H1 (cell line): ENCODE data around the gene ATG5. TPM values are rescaled to one million over a fixed set of nuclear protein-coding genes. Genes with fewer than 3 reads are reported as not detected.

Source experiments
- BRCA1 ChIP-seq: IDR thresholded peaks from 2 replicates; pipeline ENCODE4 v1.6.1; 2012; ENCODE audit warnings: low read depth, low read length, improper control_type of control experiment
- CEBPB ChIP-seq: IDR thresholded peaks from 2 replicates; pipeline ENCODE4 v1.6.1; 2012; ENCODE audit warnings: low read depth, low read length
- KDM5A ChIP-seq: fragments of 200-600 bp; IDR thresholded peaks from 2 replicates; pipeline ENCODE4 v1.7.1; 2012; ENCODE audit warnings: mild to moderate bottlenecking, low read length, inconsistent platforms, mixed read lengths
- NANOG ChIP-seq: IDR thresholded peaks from 2 replicates; pipeline ENCODE4 v1.6.1; 2011; ENCODE audit warnings: low read length, low read depth, mild to moderate bottlenecking, inconsistent platforms; ENCODE audit not compliant: insufficient read depth, poor library complexity, severe bottlenecking
- RAD21 ChIP-seq, 2 experiments: IDR thresholded peaks in 1 of 2; conservative IDR thresholded peaks in 1 of 2; 2 replicates each; pipeline ENCODE4 v1.6.1; 2011; ENCODE audit warnings: low read depth in 2 of 2, low read length in 2 of 2, improper control_type of control experiment in 1 of 2, inconsistent platforms in 1 of 2, mild to moderate bottlenecking in 1 of 2, moderate library complexity in 1 of 2
- SIN3A ChIP-seq, 2 experiments: IDR thresholded peaks in 1 of 2; conservative IDR thresholded peaks in 1 of 2; 2 replicates each; pipeline ENCODE4 v1.6.1; 2011 to 2012; ENCODE audit warnings: low read length in 2 of 2, improper control_type of control experiment in 1 of 2, low read depth in 1 of 2, mild to moderate bottlenecking in 1 of 2
- SP4 ChIP-seq: IDR thresholded peaks from 2 replicates; pipeline ENCODE4 v1.6.1; 2012; ENCODE audit warnings: low read length, inconsistent platforms
- TAF7 ChIP-seq: optimal IDR thresholded peaks from 2 replicates; pipeline ENCODE3; 2011; ENCODE audit warnings: low read depth, mild to moderate bottlenecking, inconsistent platforms, low read length, moderate library complexity, borderline replicate concordance
- TBP ChIP-seq: IDR thresholded peaks from 2 replicates; pipeline ENCODE4 v1.6.1; 2011; ENCODE audit warnings: low read depth, low read length, improper control_type of control experiment
- TCF12 ChIP-seq: IDR thresholded peaks from 2 replicates; pipeline ENCODE4 v1.6.1; 2011; ENCODE audit warnings: low read depth, mild to moderate bottlenecking, low read length
- polyA plus RNA-seq, 7 experiments: library from polyadenylated mRNA; depleted of rRNA in 3 of 7; stranded (reverse) in 5 of 7; unstranded in 2 of 7; fragments of >200 nt in 5 of 7; fragments of 200-250 nt in 2 of 7; gene quantifications; 1 replicate in 5 of 7; 2 replicates in 1 of 7; 4 replicates in 1 of 7; pipeline versions ENCODE4 v1.2.1 to v1.2.3, GENCODE V29; 2011 to 2013; ENCODE audit warnings: missing spikeins in 2 of 7, mixed read lengths in 2 of 7
- total RNA-seq: library from RNA; stranded (reverse); fragmentation: NEBNext Ultra II Directional; extraction: Animal tissue kit (Norgen Biotek cat#: 25700); gene quantifications from 2 replicates; pipeline ENCODE4 v1.2.1, GENCODE V29; 2021
- TF ChIP-seq, protein P1 (sequence below): fragments of 300-600 bp; sonication (generic); IDR thresholded peaks from 2 replicates; pipeline ENCODE4 v1.7.1; 2012; ENCODE audit warnings: low read length, moderate library complexity, mild to moderate bottlenecking, inconsistent platforms; ENCODE audit not compliant: insufficient replicate concordance

ATG5 gene
- total and polyA plus RNA-seq, 2 of the 8 experiments (the other 6 are each of a cell fraction or from before 2014, with no cell fraction given): 18.2 to 39.0 TPM

DNA sequence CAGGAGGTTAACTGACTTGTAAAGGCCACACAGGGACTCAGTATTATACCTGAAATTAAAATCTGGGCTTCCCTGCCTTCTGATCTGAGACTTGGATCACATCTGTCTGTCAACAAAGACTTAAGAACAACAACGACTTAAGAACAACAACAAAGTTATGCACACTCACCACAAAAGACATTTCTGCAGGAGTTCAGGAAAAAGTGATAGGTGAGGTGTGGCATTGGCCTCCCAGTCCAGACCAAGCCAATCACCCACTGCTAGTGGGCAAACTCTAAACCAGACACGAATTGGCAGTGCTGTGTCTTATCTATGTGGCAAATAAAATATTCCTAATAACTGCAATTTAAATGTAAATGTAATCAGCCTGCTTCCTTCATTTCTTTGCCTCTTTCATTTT, 178.1 kb downstream of the ATG5 start (continued):
- TF ChIP-seq, protein P1, sequence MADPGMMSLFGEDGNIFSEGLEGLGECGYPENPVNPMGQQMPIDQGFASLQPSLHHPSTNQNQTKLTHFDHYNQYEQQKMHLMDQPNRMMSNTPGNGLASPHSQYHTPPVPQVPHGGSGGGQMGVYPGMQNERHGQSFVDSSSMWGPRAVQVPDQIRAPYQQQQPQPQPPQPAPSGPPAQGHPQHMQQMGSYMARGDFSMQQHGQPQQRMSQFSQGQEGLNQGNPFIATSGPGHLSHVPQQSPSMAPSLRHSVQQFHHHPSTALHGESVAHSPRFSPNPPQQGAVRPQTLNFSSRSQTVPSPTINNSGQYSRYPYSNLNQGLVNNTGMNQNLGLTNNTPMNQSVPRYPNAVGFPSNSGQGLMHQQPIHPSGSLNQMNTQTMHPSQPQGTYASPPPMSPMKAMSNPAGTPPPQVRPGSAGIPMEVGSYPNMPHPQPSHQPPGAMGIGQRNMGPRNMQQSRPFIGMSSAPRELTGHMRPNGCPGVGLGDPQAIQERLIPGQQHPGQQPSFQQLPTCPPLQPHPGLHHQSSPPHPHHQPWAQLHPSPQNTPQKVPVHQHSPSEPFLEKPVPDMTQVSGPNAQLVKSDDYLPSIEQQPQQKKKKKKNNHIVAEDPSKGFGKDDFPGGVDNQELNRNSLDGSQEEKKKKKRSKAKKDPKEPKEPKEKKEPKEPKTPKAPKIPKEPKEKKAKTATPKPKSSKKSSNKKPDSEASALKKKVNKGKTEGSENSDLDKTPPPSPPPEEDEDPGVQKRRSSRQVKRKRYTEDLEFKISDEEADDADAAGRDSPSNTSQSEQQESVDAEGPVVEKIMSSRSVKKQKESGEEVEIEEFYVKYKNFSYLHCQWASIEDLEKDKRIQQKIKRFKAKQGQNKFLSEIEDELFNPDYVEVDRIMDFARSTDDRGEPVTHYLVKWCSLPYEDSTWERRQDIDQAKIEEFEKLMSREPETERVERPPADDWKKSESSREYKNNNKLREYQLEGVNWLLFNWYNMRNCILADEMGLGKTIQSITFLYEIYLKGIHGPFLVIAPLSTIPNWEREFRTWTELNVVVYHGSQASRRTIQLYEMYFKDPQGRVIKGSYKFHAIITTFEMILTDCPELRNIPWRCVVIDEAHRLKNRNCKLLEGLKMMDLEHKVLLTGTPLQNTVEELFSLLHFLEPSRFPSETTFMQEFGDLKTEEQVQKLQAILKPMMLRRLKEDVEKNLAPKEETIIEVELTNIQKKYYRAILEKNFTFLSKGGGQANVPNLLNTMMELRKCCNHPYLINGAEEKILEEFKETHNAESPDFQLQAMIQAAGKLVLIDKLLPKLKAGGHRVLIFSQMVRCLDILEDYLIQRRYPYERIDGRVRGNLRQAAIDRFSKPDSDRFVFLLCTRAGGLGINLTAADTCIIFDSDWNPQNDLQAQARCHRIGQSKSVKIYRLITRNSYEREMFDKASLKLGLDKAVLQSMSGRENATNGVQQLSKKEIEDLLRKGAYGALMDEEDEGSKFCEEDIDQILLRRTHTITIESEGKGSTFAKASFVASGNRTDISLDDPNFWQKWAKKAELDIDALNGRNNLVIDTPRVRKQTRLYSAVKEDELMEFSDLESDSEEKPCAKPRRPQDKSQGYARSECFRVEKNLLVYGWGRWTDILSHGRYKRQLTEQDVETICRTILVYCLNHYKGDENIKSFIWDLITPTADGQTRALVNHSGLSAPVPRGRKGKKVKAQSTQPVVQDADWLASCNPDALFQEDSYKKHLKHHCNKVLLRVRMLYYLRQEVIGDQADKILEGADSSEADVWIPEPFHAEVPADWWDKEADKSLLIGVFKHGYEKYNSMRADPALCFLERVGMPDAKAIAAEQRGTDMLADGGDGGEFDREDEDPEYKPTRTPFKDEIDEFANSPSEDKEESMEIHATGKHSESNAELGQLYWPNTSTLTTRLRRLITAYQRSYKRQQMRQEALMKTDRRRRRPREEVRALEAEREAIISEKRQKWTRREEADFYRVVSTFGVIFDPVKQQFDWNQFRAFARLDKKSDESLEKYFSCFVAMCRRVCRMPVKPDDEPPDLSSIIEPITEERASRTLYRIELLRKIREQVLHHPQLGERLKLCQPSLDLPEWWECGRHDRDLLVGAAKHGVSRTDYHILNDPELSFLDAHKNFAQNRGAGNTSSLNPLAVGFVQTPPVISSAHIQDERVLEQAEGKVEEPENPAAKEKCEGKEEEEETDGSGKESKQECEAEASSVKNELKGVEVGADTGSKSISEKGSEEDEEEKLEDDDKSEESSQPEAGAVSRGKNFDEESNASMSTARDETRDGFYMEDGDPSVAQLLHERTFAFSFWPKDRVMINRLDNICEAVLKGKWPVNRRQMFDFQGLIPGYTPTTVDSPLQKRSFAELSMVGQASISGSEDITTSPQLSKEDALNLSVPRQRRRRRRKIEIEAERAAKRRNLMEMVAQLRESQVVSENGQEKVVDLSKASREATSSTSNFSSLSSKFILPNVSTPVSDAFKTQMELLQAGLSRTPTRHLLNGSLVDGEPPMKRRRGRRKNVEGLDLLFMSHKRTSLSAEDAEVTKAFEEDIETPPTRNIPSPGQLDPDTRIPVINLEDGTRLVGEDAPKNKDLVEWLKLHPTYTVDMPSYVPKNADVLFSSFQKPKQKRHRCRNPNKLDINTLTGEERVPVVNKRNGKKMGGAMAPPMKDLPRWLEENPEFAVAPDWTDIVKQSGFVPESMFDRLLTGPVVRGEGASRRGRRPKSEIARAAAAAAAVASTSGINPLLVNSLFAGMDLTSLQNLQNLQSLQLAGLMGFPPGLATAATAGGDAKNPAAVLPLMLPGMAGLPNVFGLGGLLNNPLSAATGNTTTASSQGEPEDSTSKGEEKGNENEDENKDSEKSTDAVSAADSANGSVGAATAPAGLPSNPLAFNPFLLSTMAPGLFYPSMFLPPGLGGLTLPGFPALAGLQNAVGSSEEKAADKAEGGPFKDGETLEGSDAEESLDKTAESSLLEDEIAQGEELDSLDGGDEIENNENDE: no peak
- TF ChIP-seq RAD21 (IDR thresholded peaks at IDR 0.05 in 1 of 2, conservative IDR thresholded peaks at IDR 0.05 in 1 of 2; ENCODE audit: low read depth in 2 of 2, low read length in 2 of 2): no peak
- no peak for TF ChIP-seq SIN3A (conservative IDR thresholded peaks at IDR 0.05 in 1 of 2, IDR thresholded peaks at IDR 0.05 in 1 of 2; ENCODE audit: low read depth in 1 of 2, low read length in 2 of 2)
- no peak for TF ChIP-seq CEBPB
- TF ChIP-seq BRCA1: no peak
- no peak for TF ChIP-seq TAF7
- TF ChIP-seq SP4: no peak
- TF ChIP-seq KDM5A: no peak
- TF ChIP-seq TCF12: no peak
- TF ChIP-seq NANOG: no peak
- TF ChIP-seq TBP: no peak
